ENCODE measurements around the gene ELMO2.

ELMO2 gene

DNA sequence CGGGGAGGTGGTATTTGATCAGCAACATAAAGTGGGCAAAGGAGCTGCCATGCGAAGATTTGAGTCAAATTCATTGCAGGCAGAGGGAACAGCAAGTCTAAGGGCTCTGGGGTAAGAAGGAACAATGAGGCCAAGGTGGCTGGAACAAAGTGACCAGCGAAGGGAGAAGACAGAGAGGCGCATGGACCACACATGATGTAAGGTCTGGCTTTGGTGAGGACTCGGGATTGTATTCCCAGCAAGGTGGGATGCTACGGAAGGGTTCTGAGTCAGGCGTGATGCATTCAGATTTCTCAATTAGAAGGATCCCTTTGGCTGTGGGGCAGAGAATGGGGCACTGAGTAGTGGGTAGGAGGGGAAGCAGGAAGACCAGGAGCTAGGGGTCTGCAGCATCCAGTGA is 67.4 kb downstream of the ELMO2 start:
- no peak for DNase-seq (ENCODE audit: low read depth)
- TF ChIP-seq, protein P1, sequence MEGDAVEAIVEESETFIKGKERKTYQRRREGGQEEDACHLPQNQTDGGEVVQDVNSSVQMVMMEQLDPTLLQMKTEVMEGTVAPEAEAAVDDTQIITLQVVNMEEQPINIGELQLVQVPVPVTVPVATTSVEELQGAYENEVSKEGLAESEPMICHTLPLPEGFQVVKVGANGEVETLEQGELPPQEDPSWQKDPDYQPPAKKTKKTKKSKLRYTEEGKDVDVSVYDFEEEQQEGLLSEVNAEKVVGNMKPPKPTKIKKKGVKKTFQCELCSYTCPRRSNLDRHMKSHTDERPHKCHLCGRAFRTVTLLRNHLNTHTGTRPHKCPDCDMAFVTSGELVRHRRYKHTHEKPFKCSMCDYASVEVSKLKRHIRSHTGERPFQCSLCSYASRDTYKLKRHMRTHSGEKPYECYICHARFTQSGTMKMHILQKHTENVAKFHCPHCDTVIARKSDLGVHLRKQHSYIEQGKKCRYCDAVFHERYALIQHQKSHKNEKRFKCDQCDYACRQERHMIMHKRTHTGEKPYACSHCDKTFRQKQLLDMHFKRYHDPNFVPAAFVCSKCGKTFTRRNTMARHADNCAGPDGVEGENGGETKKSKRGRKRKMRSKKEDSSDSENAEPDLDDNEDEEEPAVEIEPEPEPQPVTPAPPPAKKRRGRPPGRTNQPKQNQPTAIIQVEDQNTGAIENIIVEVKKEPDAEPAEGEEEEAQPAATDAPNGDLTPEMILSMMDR (conservative IDR thresholded peaks at IDR 0.05; ENCODE audit: low read length) = no peak
- H3K4me3 ChIP-seq (ENCODE audit: low read length) = no peak overlapping the region

DNA sequence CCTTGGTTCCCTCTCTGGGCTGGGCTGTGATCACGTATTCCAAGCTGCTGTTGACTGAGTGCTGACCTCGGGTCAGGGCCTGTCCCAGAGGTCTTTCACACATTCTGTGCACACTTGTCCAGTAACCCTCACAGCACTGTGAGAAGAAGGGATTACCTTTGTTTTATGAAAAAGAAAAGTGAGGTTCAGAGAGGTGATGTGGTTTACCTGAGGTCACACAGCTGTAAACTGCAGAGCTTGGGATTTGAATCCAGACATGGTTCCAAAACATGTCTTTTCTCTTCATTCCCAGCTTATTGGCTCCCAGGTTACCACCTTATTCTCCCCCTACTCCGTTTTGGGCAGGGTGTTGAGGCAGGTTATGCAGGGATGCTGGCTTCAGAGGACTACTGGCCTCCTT is 69.7 kb downstream of the ELMO2 start:
- H3K4me3 ChIP-seq (ENCODE audit: low read length) = no peak overlapping the region
- no peak for DNase-seq (ENCODE audit: low read depth)
- TF ChIP-seq, protein P1 (conservative IDR thresholded peaks at IDR 0.05; ENCODE audit: low read length) = no peak

DNA sequence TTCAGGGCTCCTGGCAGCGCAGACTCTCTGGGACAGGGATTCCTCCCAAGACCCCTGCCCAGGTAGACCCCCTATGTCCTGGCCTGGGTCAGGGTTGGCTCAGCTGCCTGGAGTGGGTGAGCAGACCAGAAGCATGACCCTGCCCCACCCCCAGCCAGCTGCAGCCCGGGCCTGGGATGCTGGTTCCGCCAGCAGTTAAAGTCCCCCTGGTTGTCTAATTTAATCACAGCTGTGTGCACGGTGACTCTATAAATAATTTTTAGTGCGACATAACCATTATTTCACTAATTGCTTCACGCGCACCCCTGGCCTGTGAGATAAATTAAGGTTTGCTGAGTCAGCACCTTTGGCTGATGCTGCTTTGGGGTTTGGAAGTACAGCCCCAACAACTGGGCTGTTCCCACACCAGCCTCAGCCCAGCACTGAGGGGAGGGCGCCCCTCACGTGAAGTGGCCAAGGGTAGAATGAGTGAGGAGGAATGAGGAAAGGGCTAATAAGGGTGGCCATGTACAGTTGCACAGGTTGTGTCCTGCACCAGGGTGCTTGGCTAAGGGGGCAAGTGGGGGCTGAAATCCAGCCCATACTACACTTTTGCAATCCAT is 72.0 kb downstream of the ELMO2 start:
- TF ChIP-seq, protein P1 (conservative IDR thresholded peaks at IDR 0.05; ENCODE audit: low read length) = no peak
- H3K4me3 ChIP-seq (ENCODE audit: low read length) = no peak overlapping the region
- no peak for DNase-seq (ENCODE audit: low read depth)

DNA sequence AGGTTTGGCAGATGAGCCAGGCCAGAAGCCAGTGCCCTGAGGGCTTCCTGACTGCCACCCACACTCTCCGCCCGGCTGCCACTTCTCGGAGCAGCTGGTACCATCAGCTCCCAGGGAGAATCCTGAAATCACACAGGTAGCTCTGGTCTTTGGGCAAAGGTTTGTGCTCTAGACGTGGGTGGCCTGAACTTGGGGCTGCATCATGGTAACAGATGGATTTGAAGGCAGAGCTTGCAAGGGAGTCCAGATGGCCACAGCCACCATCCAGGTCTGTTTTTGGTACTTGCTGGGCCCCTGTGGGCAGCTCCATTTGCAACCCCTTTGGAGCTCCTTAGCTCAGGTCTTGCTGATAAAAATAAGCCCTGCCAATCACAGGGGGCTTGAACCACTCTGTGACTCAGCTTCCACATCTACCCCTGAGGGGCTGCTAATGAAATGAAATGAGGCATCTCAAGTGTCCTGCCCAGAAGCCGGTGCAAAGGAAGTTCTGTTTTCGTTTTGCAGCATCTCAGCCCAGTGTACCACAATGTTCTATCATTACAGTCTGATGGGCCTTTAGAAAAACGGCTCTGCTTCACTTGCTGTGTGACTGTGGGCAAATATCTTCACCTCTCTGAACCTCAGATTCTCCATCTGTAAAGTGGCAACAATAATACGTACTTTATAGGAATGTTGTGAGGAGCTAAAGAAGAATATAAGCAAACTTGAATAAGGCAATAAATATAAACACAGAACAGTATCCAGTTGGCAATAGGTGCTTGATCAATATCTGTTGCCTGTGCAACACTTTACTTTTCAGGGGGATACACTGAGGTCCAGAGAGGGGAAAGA is 73.0 kb downstream of the ELMO2 start:
- TF ChIP-seq, protein P1 (conservative IDR thresholded peaks at IDR 0.05; ENCODE audit: low read length) = no peak
- no peak for DNase-seq (ENCODE audit: low read depth)
- H3K4me3 ChIP-seq (ENCODE audit: low read length) = no peak overlapping the region

DNA sequence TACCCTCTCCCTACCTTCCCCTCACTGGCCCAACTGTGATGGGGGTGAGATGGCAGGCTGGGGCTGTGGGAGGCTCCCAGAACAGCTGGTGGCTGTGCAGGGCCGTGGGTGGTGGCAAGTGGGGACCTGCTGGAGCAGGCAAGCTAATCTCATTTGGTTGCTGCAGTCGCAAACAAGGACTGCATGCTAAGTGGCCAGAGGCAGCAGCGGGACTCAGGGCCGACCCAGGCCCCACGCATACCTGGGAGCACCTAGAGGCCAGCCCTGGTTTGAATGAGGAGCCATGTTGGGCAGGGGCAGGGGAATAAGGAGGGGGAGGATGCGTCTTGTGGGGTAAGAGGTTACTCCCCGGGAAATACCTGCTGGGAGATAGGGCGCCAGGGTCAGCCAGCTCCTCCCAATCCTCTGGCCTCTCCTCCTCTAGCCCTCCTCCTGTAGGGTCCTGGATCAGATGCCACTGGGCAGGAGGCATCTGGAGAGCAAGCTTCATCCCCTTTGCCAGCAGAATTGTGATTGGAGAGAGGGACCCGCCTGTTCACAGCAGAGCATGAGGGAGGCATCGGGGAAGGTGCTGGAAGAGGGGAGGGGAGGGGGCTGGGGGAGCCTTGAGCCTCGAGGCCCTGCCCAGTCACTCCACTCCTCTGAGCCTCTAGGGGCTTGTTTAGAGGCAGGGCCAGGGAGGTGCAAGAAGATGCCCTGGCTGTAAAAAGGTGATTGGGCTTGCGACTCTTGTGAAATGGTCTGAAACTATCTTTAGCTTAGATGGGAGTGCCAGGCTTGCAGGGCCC is 73.8 kb downstream of the ELMO2 start:
- TF ChIP-seq, protein P1 (conservative IDR thresholded peaks at IDR 0.05; ENCODE audit: low read length) = no peak
- H3K4me3 ChIP-seq (ENCODE audit: low read length) = no peak overlapping the region
- no peak for DNase-seq (ENCODE audit: low read depth)

DNA sequence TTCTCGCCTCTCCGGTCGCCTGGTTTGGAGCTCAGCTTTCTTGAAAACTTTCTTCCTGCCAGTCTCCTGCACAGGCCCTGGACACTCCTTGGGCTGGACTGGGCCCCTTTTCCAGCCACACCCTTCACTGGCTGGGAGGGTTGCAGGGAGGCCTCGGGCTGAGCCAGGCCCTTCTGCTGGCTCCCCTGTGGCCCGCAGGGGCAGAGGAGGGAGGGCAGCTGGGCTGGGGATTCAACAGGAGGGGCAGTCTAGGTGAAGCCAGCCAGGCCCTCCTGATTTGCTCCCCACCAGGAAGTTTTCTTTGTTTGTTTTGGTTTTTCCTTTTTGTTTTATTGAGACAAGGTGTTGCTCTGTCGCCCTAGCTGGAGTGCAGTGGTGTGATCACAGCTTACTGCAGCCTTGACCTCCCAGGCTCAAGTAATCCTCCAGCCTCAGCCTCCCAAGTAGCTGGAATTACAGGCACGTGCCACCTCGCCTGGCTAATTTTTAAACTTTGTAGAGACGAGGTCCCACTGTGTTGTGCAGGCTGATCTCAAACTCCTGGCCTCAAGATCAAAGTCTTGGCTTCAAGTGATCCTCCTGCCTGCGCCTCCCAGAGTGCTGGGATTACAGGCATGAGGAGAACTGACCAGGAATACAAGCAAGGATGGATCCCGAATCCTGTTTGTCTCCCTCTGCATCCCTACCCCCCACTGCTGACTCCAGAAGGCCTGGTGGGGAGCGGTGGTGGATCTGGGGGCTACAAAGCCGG is 74.6 kb downstream of the ELMO2 start:
- no peak overlapping the region for H3K4me3 ChIP-seq (ENCODE audit: low read length)
- TF ChIP-seq, protein P1 (conservative IDR thresholded peaks at IDR 0.05; ENCODE audit: low read length) = no peak
- no peak for DNase-seq (ENCODE audit: low read depth)

Measured in AG10803 (cell line).